ENCODE results near the gene AMN1.

- TF ChIP-seq POLR2A (IDR thresholded peaks at IDR 0.05): no peak
- TF ChIP-seq CTCF (IDR thresholded peaks at IDR 0.05): no peak
- TF ChIP-seq EP300 (IDR thresholded peaks at IDR 0.05): no peak
These were observed 87.2 kb downstream of the AMN1 start for GRCh38 chr12:31641509-31642090.

Measured in ovary (tissue), 3 donors.